Left ventricle myocardium inferior (tissue), 1 donor: ENCODE data around the gene MYH11. TPM values are rescaled to one million over a fixed set of nuclear protein-coding genes. Genes with fewer than 3 reads are reported as not detected.
"Not testable (repeated sequence)": the region's sequence is repeated elsewhere in the genome, so short reads cannot be mapped to it uniquely, and the experiment has no call there.

Source experiments
- DNase-seq: peaks from one replicate; pipeline ENCODE4 v3.0.0-alpha.2; 2020
- H3K27ac ChIP-seq: fragments of 200-600 bp; replicated peaks from 2 replicates; pipeline ENCODE4 v1.8.0; 2021
- H3K27me3 ChIP-seq: fragments of 200-600 bp; 2 replicates; pipeline ENCODE4 v1.8.0; 2021; ENCODE audit warnings: low read depth
- H3K36me3 ChIP-seq: fragments of 200-600 bp; 2 replicates; pipeline ENCODE4 v1.8.0; 2021
- H3K4me1 ChIP-seq: fragments of 200-600 bp; 2 replicates; pipeline ENCODE4 v1.8.0; 2021
- H3K4me3 ChIP-seq: fragments of 200-600 bp; 2 replicates; pipeline ENCODE4 v1.8.0; 2021; ENCODE audit warnings: mild to moderate bottlenecking, moderate library complexity
- H3K9me3 ChIP-seq: fragments of 200-600 bp; replicated peaks from 2 replicates; pipeline ENCODE4 v1.8.0; 2021
- intact Hi-C: fragments of 100-400 bp; cut with micrococcal nuclease; formaldehyde crosslinking; loops from one replicate; pipeline ENCODE4 v1.11.0; 2022
- total RNA-seq: library from RNA; stranded (reverse); fragmentation: NEBNext Ultra II Directional; extraction: Animal tissue kit (Norgen Biotek cat#: 25700); gene quantifications from one replicate; pipeline ENCODE4 v1.2.1, GENCODE V29; 2021
- TF ChIP-seq, protein P1 (sequence below): fragments of 200-600 bp; IDR thresholded peaks from 2 replicates; pipeline ENCODE4 v1.8.0; 2021; ENCODE audit warnings: antibody characterized with exemption, mild to moderate bottlenecking, borderline replicate concordance
- donor health status: DM: no; HTN: yes; CAD: no; lungs with severe emphysema.

Gene MYH11
- total RNA-seq, 1 donor from 2014 or later = 15.6 TPM

DNA sequence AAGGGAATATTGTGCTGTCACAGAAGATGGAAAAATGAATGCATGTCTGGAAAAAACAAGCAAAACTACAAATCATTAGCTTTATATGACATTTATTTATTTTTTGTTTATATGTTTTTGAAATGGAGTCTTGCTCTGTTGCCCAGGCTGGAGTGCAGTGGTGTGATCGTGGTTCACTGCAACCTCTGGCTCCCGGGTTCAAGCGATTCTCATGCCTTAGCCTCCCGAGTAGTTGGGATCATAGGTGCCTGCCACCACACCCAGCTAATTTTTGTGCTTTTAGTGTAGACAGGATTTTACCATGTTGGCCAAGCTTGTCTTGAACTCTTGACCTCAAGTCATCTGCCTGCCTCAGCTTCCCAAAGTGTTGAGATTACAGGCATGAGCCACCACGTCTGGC is 198.3 kb downstream of the MYH11 start:
- intact Hi-C loops = no loop called here
- DNase-seq = no peak

DNA sequence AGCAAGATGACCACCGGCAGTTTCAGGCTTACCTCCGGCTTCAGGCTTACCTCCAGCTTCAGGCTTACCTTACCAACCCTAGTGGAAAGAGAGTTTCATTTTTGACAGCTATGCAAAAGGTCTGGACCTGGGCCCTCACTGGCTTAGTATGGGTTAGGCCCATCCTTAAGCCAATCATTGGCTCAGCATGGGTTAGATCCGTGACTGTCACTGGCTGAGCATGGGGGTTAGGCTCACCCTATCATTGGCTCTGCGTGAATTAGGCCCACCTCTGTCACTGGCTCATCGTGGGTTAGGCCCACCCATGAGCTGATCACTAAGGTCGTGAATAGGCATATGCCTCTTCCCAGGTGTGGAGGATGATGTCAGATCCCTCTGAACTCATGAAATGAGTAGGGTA is 198.7 kb downstream of the MYH11 start:
- no peak overlapping the region for H3K27ac ChIP-seq
- no peaks in the 10 kb centered on the region for H3K36me3 ChIP-seq
- no peaks in the 10 kb centered on the region for H3K27me3 ChIP-seq
- no peak for DNase-seq
- intact Hi-C loops = no loop called here
- H3K9me3 ChIP-seq = no peaks in the 10 kb centered on the region
- peaks cover 48% of the 10 kb centered on the region for H3K4me1 ChIP-seq
- no peak overlapping the region for H3K4me3 ChIP-seq
- TF ChIP-seq, protein P1, sequence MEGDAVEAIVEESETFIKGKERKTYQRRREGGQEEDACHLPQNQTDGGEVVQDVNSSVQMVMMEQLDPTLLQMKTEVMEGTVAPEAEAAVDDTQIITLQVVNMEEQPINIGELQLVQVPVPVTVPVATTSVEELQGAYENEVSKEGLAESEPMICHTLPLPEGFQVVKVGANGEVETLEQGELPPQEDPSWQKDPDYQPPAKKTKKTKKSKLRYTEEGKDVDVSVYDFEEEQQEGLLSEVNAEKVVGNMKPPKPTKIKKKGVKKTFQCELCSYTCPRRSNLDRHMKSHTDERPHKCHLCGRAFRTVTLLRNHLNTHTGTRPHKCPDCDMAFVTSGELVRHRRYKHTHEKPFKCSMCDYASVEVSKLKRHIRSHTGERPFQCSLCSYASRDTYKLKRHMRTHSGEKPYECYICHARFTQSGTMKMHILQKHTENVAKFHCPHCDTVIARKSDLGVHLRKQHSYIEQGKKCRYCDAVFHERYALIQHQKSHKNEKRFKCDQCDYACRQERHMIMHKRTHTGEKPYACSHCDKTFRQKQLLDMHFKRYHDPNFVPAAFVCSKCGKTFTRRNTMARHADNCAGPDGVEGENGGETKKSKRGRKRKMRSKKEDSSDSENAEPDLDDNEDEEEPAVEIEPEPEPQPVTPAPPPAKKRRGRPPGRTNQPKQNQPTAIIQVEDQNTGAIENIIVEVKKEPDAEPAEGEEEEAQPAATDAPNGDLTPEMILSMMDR = no peak

More for the DNA sequence above, 198.3 kb downstream of the MYH11 start:
- Histone ChIP-seq H3K27me3 (no peaks in the 10 kb centered on the region), H3K4me1 (peaks cover 44% of the 10 kb centered on the region), H3K36me3 (no peaks in the 10 kb centered on the region), H3K4me3 (no peak overlapping the region), H3K9me3 (no peaks in the 10 kb centered on the region), H3K27ac (no peak overlapping the region)
- TF ChIP-seq, protein P1 = no peak

DNA sequence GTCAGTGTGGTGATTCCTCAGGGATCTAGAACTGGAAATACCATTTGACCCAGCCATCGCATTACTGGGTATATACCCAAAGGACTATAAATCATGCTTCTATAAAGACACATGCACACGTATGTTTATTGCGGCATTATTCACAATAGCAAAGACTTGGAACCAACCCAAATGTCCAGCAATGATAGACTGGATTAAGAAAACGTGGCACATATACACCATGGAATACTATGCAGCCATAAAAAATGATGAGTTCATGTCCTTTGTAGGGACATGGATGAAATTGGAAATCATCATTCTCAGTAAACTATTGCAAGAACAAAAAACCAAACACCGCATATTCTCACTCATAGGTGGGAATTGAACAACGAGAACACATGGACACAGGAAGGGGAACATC is 201.3 kb downstream of the MYH11 start:
- H3K9me3 ChIP-seq, H3K27me3 ChIP-seq, intact Hi-C loops, H3K4me3 ChIP-seq, DNase-seq, H3K27ac ChIP-seq: not testable (repeated sequence)
- peaks cover 11% of the 10 kb centered on the region for H3K36me3 ChIP-seq
- peaks cover 67% of the 10 kb centered on the region for H3K4me1 ChIP-seq

DNA sequence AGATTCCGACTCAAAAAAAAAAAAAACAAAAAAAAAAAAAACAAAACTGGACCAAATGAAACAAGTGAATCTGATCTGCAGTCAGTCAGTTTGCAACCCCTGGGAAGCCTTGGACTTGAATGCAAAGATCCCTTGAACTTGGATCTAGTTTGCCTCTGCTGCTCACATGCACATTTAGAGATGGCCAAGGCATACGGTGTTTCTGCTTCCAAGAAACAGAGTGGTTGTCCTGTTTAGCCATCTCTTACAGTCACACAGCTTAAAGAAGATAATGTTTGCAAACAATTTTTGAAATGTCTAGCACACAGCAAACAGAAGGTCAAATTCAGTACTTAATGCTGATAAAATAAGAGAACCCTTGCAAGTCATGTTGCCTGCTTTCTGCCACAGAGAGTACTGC is 202.2 kb downstream of the MYH11 start:
- intact Hi-C loops = no loop called here
- peaks cover 11% of the 10 kb centered on the region for H3K36me3 ChIP-seq
- no peaks in the 10 kb centered on the region for H3K9me3 ChIP-seq
- H3K27me3 ChIP-seq = no peaks in the 10 kb centered on the region
- DNase-seq = no peak
- TF ChIP-seq, protein P1 = no peak
- no peak overlapping the region for H3K27ac ChIP-seq
- no peak overlapping the region for H3K4me3 ChIP-seq
- H3K4me1 ChIP-seq = peaks cover 65% of the 10 kb centered on the region

DNA sequence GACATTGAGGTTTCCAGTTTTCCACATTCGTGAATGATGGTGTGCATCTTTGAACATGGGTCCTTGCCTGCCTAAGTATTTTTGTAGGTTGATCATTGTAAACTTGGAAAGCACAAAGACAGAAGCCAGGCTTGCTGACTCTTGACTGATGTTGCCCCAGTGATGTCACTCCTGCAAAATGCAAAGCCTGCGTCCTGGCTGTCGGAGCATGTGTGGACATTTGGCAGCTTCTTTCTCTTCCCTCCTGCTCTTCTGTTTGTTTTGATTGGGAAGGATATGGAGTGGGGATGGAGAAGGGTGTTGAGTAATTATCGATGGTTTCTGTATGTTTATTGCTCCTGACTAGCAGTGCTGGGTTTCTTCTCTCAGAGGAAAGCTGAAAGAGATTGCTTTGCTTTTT is 203.6 kb downstream of the MYH11 start:
- Histone ChIP-seq H3K27me3 (no peaks in the 10 kb centered on the region), H3K4me3 (no peak overlapping the region), H3K27ac (peak overlapping the region; percentile 53), H3K4me1 (peaks cover 58% of the 10 kb centered on the region), H3K36me3 (peaks cover 11% of the 10 kb centered on the region), H3K9me3 (no peaks in the 10 kb centered on the region)
- TF ChIP-seq, protein P1 = no peak
- peak; percentile 24 for DNase-seq
- intact Hi-C loops = no loop called here

Other genes with a start within 250 kb of the MYH11 start
- 46.0 TPM for gene MARF1, start 213.9 kb downstream of the MYH11 start, total RNA-seq
- gene NDE1, start 206.8 kb downstream of the MYH11 start, total RNA-seq = 16.3 TPM
- gene CEP20, start 31.6 kb upstream of the MYH11 start, total RNA-seq = 30.7 TPM
- 17.0 TPM for gene ABCC1, start 92.6 kb upstream of the MYH11 start, total RNA-seq